IPS DF 19.7 (cell line): Measurements from ENCODE around the gene TMEM151B.
"Not testable (repeated sequence)": the region's sequence is repeated elsewhere in the genome, so short reads cannot be mapped to it uniquely, and the experiment has no call there.

Experiments
- DNase-seq: peaks from one replicate; pipeline ENCODE4 v3.0.0-alpha.2; 2013; ENCODE audit warnings: low read depth, low spot score

Gene TMEM151B

DNA sequence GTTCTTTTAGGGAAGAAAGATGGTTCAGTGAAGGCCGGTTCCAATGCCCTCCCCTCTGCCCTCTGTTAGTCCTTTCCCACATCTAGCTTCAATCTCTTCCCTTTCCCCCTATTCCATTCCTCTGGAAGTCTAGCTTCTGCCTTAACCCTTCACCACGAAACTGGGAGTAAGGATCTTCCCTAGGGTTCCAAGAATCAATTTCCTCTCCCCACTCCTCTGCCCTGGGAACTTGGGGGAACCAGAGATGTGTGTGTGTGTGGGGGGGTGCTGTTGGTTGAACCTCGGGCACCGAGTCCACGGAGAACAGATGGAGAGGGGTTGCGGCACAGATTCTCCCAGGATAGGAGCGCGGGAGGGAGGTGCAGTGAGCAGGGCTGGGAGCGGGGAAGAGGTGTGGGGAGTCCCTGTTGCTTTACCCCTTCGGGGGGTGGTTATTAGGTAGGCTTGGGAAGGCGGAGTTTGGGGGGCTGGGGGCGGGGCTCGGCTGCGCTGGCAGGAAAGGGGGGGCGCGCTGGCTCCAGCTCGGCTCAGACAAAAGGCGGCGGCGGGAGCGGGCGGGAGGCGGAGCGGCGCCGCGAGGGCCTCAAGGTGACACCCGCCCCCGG lies at the start of gene TMEM151B:
Gene TMEM151B, plus strand, starts transcription at position 530 of the 605 bp plus-strand sequence. CDS start 293 bp downstream, outside the sequence.
- no peak for DNase-seq

DNA sequence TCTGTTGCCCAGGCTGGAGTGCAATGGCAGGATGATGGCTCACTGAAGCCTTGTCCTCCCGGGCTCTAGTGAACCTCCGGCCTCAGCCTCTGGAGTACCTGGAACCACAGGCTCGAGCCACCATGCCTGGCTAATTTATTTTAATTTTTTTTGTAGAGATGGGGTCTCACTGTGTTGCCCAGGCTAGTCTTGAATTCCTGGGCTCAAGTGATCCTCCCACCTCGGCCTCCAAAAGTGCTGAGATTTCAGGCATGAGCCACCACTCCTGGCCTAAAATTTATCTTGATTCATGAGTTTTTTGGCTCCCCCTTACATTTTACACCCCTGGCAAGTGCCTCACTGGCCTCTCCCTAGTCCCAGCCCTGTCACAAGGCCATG lies 49.3 kb upstream of the TMEM151B start:
- DNase-seq = no peak

DNA sequence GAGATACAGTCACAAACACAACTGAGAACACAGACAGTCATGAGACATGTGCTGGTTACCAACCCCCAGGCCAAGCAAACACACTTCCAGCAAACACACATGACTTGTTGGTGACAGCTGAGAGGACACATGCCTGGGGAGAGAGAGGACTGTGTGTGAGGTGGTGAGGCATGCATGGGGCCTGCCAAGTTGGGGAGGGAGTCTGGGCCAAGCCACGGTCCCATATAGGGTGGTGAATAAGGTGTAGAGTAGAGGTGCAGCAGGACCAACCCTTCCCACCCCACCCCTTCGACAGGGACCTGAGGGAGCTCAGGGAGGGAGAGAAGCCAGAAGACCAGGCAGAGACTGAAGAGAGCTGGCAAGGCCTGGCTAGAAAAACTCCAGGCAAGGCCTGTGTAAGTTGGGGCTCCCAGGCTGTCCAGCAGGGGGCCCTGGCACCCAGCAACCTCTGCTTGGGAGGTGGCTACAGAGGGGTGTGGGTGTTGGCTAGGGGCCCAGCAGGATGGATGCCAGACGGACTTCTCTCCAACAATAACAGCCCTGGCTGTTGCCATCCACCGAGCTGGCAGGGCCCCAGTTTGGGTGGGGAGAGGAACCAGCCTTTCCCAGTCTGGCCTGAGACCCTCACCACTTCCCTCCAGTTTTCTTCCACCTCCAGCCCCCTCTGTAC lies 48.8 kb upstream of the TMEM151B start:
- DNase-seq = no peak

DNA sequence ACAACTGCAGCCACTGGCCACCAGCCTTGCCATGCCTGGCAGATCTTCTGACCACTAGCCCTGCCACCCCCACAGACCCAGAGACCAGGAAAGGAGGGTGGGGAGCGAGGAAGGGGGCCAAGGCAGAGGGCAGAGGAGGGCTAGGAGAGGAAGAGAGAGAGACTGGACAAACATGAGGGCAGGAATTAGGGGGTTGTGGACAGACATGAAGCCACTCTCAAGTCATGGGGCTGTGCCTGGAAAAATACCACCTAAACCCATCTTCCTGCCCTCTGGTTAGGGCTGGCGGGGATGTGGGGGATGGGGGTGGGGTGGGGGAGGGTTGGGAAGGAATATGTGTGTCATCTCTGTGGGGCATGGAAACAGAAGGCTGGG lies 48.3 kb upstream of the TMEM151B start:
- no peak for DNase-seq

DNA sequence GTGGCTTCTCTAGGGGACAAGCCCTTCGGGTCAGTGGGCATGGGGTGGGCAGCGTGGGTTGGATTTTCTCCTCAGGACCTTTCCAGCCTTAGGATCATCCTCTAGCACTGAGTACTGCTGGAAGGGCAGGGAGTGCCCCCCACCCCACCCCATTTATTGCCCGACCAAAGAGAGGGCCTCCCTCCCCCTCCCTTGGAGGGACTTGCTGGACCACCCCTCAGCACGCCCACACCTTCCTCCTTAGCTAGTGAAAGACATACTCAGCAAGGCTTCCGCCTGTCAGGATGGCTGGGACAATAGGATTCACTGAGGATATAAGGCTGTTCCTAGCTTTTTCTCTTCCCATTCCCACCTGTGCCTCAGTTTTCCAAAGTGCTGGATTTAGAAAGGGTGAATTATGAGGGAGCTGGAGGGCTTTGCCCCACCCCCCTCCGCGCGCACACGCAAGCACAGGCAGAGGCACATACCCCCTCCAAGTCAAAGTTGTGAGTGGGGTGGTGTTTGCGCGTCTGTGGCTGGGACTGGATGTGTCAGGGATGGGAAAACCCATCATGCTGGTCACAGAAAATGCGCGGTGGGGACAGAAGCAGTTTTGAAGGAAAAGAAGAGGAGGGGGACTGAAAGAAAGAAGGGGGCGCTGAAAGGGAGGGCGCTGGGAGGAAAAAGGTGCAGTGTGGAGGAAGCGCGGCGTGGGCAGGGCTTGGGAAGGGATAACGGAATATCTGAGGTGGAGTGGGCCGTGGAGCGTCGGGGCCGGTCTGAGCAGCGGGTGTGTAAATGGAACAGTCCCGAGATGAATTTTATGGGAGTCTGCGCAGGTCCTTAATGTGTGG lies 47.5 kb upstream of the TMEM151B start:
- DNase-seq = no peak

DNA sequence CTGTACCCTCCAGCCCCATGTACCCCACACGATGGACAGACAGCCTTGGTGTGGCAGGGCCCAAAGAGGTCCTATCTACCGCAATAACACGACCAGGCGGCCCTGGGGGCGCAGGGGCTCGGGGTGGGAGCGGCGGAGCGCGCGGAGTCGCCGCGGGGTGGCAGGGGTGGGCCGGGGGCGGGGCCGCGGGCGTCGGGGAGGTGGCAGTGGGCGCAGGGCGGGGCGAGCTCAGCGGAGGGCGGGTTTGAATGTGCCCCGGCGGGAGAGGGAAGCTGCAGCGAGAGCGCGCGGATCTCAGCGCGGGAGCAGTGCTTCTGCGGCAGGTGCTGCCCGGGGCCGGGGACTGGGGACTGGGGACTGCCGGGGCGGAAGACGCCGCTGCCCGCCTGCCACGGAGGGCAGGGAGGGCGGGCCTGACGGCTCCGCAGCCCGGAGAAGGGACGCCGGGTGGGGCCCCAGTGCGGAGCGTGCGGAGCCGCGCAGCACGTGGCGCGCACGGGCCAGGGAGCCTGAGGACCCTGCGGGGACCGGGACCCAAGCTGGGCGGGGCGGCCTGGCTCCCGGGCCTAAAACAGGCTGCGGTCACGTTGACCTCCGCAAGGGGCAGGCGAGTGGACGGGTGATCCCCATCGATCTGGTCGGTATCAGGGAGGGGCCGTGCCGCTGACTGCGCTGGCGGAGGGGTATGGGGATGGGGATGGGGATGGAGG lies 46.8 kb upstream of the TMEM151B start, which contains the start of gene SLC29A1:
Gene SLC29A1, plus strand, starts transcription at position 277 of the 710 bp plus-strand sequence. CDS start 3,719 bp downstream, outside the sequence.
- no peak for DNase-seq

DNA sequence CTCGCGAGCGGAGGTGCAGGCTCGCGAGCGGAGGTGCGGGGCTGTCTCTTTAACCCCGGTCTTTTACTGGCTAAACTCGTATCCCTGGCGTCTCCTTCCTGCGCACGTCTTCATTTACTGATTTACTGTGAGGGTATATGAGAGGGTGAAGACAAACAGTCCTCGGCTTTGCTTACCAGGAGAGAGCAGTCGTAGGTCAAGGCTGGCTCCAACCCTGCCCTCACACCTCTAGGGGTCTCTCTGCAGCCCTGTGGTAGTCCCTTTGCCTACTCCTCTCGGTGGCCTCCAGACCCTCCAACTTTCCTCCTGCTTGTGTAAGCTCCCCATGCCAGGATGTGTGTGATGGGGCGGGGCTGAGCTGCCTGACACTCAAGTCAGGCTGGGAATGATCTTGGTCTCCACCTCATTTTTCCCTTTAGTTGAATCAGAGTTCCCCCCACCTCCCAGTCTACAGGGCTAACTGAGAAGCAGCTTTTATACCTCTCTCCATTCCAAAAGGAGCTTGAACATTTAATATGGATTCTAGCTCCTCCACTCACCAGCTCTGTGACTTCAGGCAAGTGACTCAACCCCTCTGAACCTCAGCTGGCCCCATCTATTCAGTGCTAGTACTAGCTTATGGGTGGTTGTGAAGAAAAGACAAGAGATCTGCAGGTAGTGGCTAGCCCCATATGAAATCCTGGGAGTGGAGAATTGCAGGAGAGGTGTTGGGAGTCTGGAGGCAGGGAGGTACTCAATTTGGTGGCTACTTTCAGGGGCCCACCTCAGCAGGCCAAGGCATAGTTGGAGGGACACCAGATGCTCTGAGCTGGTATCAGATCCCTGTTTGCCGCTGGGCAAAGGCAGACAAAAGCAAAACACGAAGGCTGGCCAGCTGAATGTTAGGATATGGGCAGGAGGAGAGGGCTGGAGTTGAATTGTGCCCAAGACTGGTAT lies 46.0 kb upstream of the TMEM151B start:
- no peak for DNase-seq

DNA sequence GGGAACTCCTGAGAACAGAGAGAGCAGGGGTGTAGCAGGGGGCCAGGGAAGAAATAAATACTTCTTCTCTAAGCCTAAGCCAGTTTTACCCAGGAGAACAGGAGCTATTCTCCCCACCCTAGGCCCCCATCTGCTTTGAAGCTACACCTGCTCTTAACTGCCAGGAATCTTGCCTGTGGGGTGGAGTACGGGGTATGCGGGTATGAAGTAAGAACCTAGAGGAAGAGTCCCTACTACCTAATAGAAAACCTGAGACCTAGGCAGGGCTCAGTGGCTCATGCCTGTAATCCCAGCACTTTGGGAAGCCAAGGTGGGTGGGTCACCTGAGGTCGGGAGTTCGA lies 45.3 kb upstream of the TMEM151B start:
- no peak for DNase-seq

DNA sequence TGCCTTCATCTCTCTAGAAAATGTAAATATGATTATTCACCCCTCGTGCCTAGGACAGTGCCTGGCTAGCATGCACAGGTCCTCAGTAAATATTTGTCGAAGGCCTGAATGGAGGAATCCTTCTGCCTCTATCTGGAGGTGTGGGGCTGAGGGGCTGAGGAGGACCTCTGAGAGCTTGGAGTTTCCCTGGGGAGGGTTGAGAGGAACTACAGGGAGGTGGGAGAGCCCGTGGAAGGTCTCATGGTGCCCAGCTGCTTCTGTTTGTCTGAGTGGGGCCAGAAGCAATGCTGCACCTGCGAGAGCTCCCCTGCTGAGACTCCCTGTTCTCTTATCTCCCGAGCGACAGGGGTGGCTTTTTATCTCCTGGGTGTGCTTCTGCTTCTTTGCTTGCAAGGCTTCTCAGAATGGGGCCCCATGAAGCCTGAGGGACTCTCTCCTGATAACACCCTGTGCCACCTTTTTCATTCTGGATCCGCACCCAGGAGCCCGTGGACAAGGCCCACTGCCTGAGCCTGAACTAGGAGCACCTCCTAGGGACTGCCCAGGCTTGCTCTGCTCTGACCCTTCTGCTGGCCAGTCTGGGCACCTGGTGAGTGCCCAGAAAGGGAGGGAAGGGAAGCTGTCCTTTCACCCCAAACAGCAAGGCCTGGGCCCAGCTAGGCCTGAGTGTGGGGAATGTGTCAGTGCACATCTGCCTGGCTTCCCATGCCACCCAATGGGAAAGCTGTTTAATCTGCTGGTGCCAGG lies 44.5 kb upstream of the TMEM151B start:
- DNase-seq = no peak

DNA sequence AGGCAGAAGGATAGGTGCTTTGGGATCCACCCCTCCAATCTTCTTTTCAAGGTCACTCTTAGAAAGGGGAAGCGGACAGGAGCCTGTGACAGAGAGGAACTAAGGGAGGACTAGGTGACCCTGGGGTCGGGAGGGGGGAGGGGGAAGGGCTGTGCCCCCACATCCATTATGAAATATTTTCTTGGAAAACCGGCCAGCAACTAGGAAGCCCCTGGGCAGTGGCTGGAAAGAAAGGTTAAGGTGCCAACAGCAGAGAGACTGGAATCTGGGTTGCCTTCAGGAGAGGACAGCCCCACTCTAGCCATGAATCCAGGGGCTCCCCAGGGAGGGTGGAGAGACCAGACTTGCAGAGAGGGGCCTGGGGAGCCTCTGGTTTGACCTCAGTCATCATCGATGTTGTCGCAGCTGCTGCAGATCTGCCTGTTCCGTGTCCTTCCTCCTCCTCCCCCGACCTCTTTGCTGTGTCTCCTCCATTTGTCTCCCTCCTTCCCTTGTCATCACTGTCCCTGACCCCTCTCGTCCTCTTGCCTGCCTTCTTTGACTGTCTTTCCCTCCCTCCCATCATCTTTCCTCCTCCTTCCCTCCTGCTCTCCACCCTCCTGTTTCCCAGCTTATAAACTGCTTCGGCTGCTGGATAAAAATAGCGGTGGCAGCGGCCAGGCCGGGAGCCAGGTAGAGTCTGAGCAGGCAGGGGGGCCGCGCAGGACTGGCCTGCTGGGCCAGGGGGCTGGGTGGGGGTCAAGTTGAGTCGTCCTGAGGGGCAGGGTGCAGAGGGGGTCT lies 43.7 kb upstream of the TMEM151B start:
- DNase-seq = no peak

DNA sequence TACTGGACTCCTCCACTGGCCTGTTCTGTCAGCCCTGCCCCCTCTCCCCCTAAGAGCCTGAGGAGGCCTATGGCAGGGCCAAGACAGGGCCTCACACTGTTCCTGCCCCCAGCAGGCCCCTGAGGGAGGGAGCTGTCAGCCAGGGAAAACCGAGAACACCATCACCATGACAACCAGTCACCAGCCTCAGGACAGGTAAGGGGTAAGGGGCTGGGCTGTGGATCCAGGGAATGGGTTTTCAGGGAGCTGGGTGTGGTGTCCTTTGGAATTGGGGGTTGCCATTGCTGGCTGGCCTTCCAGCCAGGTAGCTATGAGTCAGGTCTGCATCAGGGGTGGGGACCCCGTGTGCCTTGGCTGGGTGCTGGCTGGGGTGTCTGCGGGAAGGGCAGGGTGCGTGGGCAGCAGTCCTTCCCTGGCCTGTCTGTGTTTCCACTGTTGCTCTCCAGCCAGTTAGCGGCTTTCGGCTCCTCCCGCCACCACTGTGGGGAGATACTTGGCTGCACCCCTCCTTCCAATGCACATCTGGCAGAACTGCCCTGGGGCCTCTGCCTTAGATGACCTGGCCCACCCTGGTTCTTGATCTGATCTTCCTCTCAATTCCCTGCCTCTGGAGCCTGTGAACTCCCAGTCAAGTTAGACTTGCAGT lies 43.0 kb upstream of the TMEM151B start:
- no peak for DNase-seq

DNA sequence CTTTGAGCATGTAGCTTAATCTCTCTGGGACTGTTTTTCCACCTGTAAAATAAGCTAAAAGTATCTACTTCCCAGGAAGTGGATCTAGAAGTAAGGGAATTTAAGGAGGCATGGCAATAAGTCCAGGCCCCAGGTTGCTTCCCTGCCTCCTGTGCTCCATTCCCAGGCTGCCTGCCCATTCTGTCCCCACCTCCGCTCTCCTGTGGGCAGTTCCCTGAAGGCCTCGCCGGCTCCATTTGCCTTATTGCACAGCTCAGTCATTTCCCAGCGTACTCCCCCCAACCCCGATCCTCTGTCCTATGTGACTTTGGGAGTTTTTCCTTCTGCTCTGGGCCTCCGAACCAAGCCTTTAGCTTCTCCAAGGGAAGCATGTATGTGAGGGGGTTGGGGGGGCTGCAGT lies 42.2 kb upstream of the TMEM151B start:
- no peak for DNase-seq

DNA sequence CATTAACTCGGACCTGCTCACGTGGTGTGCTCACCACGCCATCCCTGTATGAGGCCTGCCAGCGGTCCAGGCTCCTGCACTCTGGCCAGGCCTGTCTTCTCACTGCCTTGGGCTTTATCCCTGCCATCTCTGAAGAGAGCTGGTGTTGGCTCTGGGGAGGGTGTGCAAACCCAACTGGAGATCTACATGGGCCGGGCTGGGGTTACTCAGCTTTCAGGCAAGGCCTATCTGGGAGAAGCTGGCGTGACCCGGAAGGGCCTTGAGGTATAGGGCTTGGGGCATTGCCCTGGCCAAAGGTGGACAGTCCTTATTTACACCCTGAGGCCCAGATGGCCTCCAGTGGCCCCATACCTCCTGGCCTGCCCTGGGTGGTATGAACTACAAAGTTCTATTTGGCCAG lies 41.8 kb upstream of the TMEM151B start:
- no peak for DNase-seq

DNA sequence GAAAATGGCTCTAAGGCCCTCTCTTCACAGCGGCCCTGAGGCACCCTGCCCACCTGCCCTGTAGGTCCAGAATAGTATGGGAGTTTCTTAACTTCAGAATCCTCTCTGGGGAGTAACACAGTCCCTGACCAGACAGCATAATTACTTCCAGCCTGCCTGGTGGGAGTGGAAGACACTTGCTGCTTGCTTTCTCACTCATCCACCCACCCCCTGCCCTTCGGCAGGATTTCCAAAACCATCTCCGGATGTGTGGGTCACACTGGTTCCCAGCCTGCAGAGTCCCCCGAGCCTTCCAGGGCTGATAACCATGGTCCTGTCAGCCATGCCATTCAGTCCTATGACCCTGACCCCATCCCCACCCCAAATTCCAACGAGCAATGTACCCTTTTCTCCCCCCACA lies 41.4 kb upstream of the TMEM151B start:
- no peak for DNase-seq

DNA sequence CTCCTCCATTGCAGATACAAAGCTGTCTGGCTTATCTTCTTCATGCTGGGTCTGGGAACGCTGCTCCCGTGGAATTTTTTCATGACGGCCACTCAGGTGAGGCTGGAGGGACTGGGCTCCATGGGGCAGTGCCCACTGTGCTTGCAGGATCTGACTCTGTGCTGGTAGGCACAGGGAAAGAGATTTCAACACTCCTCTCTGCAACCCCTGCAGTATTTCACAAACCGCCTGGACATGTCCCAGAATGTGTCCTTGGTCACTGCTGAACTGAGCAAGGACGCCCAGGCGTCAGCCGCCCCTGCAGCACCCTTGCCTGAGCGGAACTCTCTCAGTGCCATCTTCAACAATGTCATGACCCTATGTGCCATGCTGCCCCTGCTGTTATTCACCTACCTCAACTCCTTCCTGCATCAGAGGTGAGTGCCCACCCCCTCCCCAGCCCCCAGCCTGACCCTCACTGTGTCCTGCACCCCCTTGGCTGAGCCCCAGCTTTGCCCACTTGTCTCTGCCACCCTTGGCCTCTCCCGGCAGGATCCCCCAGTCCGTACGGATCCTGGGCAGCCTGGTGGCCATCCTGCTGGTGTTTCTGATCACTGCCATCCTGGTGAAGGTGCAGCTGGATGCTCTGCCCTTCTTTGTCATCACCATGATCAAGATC lies 40.7 kb upstream of the TMEM151B start:
- DNase-seq = no peak

DNA sequence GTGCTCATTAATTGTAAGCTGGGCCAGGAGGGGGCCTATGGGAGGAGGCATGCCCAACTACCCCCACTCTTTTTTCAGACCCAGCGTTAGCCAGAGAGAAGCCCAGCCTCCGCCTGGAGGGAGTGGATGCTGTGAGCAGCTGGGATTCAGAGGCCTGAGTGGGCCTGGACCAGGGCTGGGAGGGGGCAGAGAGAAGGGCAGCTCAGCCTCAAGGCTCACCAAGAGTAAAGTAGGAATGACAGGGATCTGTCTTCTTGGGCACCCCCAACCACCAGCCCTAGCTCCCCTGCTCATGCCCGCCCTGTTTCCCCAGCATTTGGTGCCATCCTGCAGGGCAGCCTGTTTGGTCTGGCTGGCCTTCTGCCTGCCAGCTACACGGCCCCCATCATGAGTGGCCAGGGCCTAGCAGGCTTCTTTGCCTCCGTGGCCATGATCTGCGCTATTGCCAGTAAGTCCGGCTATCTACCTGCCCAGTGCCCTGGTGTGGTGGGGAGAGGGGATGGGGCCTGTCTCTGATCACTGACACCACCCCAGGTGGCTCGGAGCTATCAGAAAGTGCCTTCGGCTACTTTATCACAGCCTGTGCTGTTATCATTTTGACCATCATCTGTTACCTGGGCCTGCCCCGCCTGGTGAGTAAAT lies 40.1 kb upstream of the TMEM151B start:
- no peak for DNase-seq

DNA sequence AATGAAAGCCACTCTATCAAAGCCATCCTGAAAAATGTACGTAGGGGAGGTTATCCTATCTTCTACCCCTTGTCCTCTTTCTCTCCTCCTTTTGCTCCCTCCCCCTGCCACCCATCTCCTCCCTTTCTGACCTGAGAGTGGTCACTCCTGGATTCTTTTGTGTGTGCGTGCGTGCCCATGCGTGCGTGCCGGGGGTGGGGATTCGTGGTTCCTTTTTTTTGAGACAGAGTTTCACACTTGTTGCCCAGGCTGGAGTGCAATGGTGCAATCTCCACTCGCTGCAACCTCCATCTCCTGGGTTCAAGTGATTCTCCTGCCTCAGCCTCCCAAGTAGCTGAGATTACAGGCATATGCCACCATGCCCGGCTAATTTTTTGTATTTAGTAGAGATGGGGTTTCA lies 38.8 kb upstream of the TMEM151B start:
- DNase-seq = not testable (repeated sequence)
